Lower leg skin (tissue), 4 donors: ENCODE results near the gene ELAVL1. TPM values are rescaled to one million over a fixed set of nuclear protein-coding genes. Genes with fewer than 3 reads are reported as not detected.

Experiments
- DNase-seq, 2 donors: peaks; one replicate each; pipeline ENCODE4 v3.0.0-alpha.2; 2019; ENCODE audit warnings: low spot score in 2 of 2
- H3K4me3 ChIP-seq: fragments of 200-600 bp; sonication (generic); 2 replicates; pipeline ENCODE4 v1.5.1; 2017; ENCODE audit warnings: mild to moderate bottlenecking, low read depth; ENCODE audit not compliant: poor library complexity, severe bottlenecking
- POLR2A ChIP-seq, 2 donors: fragments of 450-650 bp; IDR thresholded peaks; one replicate each; pipeline ENCODE4 v1.6.1; 2016 to 2017; ENCODE audit warnings: antibody characterized with exemption in 2 of 2, mild to moderate bottlenecking in 1 of 2, moderate library complexity in 1 of 2
- WGBS, 2 donors: methylation state at CpG; one replicate each; pipeline ENCODE4 v1.1.5; 2018; 5-methylcytosine and 5-hydroxymethylcytosine counted together
- intact Hi-C: fragments of 100-400 bp; cut with DNase I; formaldehyde crosslinking; loops from one replicate; pipeline ENCODE4 v1.15.0; 2023; ENCODE audit warnings: low total_unique reads
- total RNA-seq, 4 donors: library from RNA; depleted of rRNA; stranded (reverse); fragments of >200 nt; gene quantifications; one replicate each; pipeline ENCODE4 v1.1.0, GENCODE V29; 2016
- TF ChIP-seq, protein P1 (sequence below), 3 donors: fragments of 450-650 bp; IDR thresholded peaks; one replicate each; pipeline ENCODE4 v1.5.1; 2016; ENCODE audit warnings: antibody characterized with exemption in 3 of 3, mild to moderate bottlenecking in 3 of 3, moderate library complexity in 2 of 3

ELAVL1 gene
- total RNA-seq, 4 donors from 2014 or later, result 24.8 to 49.2 (median 30.9) TPM

DNA sequence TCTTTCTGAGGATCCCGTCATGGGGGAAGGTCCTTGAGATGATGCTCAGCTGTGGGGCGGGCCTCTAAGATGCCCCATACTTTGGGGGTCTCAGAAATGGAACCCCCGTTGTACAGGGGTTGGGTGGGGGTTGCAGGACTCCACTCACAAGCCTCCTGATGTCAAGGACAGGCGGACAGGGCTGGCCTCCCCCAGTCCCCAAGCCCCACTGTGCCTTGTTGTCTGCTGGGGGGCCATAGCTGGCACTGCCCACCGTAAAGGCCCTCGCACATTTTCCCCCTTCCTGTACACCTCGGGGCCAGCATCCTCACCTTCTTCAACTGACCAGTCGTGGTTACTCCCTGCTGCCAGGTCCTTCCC lies 82.6 kb downstream of the ELAVL1 start:
- TF ChIP-seq, protein P1, sequence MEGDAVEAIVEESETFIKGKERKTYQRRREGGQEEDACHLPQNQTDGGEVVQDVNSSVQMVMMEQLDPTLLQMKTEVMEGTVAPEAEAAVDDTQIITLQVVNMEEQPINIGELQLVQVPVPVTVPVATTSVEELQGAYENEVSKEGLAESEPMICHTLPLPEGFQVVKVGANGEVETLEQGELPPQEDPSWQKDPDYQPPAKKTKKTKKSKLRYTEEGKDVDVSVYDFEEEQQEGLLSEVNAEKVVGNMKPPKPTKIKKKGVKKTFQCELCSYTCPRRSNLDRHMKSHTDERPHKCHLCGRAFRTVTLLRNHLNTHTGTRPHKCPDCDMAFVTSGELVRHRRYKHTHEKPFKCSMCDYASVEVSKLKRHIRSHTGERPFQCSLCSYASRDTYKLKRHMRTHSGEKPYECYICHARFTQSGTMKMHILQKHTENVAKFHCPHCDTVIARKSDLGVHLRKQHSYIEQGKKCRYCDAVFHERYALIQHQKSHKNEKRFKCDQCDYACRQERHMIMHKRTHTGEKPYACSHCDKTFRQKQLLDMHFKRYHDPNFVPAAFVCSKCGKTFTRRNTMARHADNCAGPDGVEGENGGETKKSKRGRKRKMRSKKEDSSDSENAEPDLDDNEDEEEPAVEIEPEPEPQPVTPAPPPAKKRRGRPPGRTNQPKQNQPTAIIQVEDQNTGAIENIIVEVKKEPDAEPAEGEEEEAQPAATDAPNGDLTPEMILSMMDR (IDR thresholded peaks at IDR 0.05), result no peak
- TF ChIP-seq POLR2A (IDR thresholded peaks at IDR 0.05), result no peak
- H3K4me3 ChIP-seq, result no peak overlapping the region
- DNase-seq, result no peak
- intact Hi-C loops, result no loop called here
- 83 to 93% methylated on average over 8 of the region's 8 CpGs for WGBS, 2 donors

DNA sequence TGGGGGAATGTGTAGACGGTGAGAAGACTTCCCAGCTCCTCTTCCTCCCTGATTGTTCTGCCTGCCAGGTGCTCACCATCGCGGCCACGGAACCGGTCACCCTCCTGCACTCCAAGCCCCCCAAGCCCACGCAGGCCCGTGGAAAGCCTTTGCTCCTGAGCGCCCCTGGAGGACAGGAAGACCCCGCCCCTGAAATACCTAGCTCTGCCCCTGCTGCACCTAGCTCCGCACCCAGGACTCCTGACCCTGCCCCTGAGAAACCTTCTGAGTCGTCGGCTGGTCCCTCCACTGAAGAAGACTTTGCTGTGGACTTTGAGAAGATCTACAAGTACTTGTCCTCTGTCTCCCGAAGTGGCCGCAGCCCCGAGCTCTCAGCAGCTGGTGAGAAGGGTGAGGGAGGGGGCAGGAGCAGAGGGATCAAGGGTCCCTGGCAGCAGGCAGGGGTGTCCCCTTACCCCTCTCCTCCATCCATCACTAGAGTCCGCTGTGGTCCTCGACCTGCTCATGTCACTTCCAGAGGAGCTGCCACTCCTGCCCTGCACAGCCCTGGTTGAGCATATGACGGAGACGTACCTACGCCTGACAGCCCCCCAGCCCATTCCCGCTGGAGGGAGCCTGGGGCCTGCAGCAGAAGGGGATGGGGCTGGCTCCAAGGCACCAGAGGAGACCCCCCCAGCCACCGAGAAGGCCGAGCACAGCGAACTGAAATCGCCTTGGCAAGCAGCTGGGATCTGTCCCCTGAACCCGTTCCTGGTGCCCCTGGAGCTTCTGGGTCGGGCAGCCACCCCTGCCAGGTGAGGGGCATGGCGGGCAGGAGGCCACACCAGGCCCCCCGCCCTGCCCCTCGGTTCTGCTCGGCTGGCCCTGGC lies 83.2 kb downstream of the ELAVL1 start:
- H3K4me3 ChIP-seq, result no peak overlapping the region
- TF ChIP-seq POLR2A (IDR thresholded peaks at IDR 0.05), result no peak
- TF ChIP-seq, protein P1 (IDR thresholded peaks at IDR 0.05), result no peak
- intact Hi-C loops, result no loop called here
- no peak for DNase-seq
- 94% methylated on average over 31 of the region's 31 CpGs for WGBS, 2 donors

DNA sequence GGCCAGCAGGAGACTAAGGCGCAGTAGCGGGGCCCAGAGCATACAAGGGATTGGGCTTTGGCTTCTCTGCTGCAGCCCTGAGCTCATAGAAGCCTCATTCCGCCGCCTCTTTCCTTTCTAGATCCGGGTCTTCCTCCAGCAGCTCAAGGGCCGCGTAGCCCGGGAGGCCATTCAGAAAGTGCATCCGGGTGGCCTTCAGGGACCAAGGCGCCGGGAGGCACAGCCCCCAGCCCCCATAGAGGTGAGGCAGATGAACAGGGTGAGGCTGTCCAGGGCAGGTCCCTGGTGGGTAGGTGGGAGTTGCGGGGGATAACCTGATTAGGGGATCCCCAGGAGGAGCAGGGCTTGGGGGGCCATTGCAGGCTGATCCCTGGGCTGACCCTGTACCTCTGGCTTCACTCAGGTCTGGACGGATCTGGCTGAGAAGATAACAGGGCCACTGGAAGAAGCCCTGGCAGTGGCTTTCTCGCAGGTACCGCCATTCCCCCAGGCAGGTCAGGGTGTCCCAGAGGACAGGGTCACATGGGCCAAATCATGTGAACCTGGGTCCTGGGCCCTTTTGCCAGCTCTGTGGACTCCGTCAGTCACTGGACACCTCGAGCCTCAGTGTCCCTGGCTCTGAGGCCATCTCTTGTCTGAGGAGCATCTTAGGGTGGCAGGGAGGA lies 84.0 kb downstream of the ELAVL1 start:
- WGBS, 2 donors, result 43 to 47% methylated on average over 17 of the region's 17 CpGs
- intact Hi-C loops, result no loop called here
- DNase-seq, result no peak
- no peak overlapping the region for H3K4me3 ChIP-seq
- no peak for TF ChIP-seq POLR2A (IDR thresholded peaks at IDR 0.05)
- TF ChIP-seq, protein P1 (IDR thresholded peaks at IDR 0.05), result no peak

DNA sequence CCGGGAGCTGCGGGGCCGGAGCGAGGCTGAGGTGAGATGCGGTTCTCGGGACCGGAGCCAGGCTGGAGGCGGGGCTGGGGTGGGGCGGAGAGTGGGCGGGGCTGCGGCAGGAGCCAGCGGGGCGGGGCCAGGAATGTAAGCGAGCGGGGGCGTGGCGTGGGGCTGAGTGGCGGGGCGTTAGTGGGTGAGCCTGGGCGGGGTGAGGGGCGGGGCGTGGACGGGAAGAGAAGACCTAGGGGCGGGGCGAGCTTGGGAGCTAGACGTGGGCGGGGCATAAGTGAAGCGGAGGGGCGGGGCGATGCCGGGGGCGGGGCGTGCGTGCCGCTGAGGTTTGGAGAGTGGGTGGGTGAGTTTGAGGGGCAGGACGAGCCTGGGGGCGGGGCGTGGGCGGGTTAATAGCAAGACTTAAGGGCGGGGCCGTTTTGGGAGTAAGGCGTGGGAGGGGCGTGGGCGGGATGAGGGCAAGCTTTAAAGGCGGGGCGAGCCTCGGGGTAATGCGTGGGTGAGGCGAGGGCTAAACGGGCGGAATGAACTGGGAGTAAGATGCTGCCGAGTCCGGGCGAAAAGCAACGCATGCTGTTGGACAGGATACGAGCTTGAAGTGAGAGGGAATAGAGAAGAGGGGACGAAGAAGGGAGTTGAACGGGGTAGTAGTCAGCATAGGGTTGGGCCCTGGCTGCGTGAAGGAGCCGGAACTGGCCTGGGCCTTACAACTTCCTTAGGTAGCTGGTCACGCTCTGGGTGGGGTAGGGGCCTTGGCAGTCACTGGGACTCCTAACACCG lies 84.7 kb downstream of the ELAVL1 start:
- peak; percentile 99 to 100 for DNase-seq
- 2% methylated on average over 33 to 54 of the region's 62 CpGs for WGBS, 2 donors
- TF ChIP-seq POLR2A (IDR thresholded peaks at IDR 0.05), result no peak
- TF ChIP-seq, protein P1 (IDR thresholded peaks at IDR 0.05), result no peak
- H3K4me3 ChIP-seq, result peak overlapping the region; percentile 54
- intact Hi-C loops, result no loop called here

DNA sequence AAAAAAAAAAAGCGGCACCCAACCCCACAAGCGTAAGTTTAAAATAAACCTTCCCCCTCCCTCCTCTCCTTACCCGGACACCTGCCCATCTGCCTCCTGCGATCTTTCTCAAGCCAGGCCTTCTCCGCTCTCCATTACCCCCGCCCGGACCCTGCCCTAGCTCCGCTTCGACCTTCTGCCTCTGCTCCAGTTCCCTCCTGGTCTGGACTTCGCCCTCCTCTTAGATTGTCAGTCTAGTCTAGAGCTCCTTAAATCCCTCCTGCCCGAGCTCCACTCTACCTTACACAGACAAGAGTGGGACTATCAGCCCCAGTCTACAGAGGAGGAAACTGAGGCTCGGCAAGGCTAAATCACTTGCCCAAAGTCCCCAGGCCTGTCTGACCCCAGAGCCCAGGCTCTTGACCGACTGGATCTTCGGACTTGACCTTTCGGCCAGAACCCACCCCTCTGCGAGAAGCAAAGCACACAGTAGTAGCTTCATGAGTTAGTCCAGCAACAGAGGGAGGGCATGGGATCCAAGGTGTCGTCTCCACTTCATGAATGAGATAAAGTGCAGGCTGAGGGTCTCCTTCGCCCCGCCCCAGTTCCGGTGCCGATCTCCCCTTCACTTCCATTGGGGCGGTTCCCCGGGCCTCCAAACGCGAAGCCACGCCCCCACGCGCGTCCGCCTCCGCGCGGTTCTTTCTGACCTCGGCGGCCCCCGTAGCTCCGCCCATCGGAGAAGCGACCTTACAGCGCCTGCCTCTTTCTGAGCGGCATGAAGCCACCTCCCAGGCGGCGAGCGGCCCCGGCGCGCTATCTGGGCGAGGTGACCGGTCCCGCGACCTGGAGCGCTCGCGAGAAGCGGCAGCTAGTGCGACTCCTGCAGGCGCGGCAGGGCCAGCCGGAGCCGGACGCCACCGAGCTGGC lies 85.6 kb downstream of the ELAVL1 start, which contains the start of gene SNAPC2:
Gene SNAPC2 (plus strand): TSS at position 729 of the 909 bp plus-strand sequence. CDS start 29 bp downstream, at position 758.
- TF ChIP-seq, protein P1 (IDR thresholded peaks at IDR 0.05), result no peak
- no peak for TF ChIP-seq POLR2A (IDR thresholded peaks at IDR 0.05)
- WGBS, 2 donors, result 6 to 26% methylated on average over 18 to 60 of the region's 62 CpGs
- peak within 1 kb of the TSS; percentile 54 for H3K4me3 ChIP-seq
- intact Hi-C loops, result no loop called here
- DNase-seq, result peak; percentile 96 to 99
